Measurements from ENCODE around the gene CAMK2B. TPM values are rescaled to one million over a fixed set of nuclear protein-coding genes. Genes with fewer than 3 reads are reported as not detected.

The CAMK2B gene
- total RNA-seq, 1 experiment from 2014 or later = not detected

DNA sequence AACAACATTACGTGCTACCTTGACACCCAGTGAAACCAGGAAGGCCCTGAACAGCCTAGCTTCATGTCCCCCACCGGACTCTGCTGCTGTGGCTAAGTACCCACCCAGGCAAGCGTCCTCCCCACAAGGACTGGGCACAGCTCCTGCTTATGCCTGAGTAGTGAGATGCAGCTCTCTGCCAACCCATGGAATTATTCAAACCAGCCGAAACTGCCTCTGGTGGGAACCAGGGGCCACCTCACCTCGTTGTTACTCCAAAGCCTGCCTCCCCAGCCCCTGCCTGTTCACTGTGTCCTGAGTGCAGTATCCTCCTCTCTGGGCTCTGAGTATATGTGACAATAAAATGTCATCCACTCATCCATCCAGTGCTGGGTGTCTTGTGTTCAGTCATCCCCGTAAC is 52.4 kb downstream of the CAMK2B start:
- no peak for DNase-seq
- no peak overlapping the region for H3K9ac ChIP-seq (ENCODE audit: low read length)
- H3K27ac ChIP-seq (ENCODE audit: low read length) = no peak overlapping the region
- no peaks in the 10 kb centered on the region for H3K36me3 ChIP-seq (ENCODE audit: insufficient read depth, low read length)
- no peaks in the 10 kb centered on the region for H3K4me1 ChIP-seq (ENCODE audit: low read length)
- no peaks in the 10 kb centered on the region for H3K9me3 ChIP-seq (ENCODE audit: low read length)
- no peaks in the 10 kb centered on the region for H3K9me2 ChIP-seq (replicated peaks; ENCODE audit: insufficient read depth, low read length)
- no peak overlapping the region for H2AFZ ChIP-seq (ENCODE audit: low read length)
- H3K4me2 ChIP-seq (ENCODE audit: low read depth, low read length, poor library complexity, severe bottlenecking) = no peak overlapping the region
- no peaks in the 10 kb centered on the region for H3K79me2 ChIP-seq (ENCODE audit: low read length)
- no peaks in the 10 kb centered on the region for H4K20me1 ChIP-seq (ENCODE audit: insufficient read depth, low read depth, low read length)
- H3K4me3 ChIP-seq (ENCODE audit: low read length) = no peak overlapping the region
- no peaks in the 10 kb centered on the region for H3K27me3 ChIP-seq (ENCODE audit: low read length)

DNA sequence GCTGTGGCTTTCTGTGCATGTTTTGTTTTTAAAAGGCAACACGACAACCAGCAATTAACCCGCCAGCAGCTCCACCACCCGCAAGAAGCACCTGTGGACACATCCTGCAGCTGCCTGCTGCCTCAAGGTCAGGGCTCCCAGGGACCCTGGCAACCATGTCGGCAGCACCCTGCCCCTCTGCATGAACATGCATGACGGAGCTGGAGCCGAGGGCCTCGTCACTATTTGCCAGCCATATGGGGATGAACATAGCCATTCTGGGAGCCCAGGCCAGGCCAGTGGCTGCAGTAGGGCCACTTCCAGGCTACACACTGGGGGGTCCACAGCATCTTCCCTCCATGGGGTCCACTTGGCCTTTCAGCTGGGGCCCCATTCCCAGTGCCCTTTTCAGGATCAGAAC is 52.9 kb downstream of the CAMK2B start:
- Histone ChIP-seq H4K20me1 (ENCODE audit: insufficient read depth, low read depth, low read length) (no peaks in the 10 kb centered on the region), H3K27me3 (ENCODE audit: low read length) (no peaks in the 10 kb centered on the region), H3K4me3 (ENCODE audit: low read length) (no peak overlapping the region), H3K9me2 (replicated peaks; ENCODE audit: insufficient read depth, low read length) (no peaks in the 10 kb centered on the region), H3K4me2 (ENCODE audit: low read depth, low read length, poor library complexity, severe bottlenecking) (no peak overlapping the region), H2AFZ (ENCODE audit: low read length) (no peak overlapping the region), H3K27ac (ENCODE audit: low read length) (no peak overlapping the region), H3K9ac (ENCODE audit: low read length) (no peak overlapping the region), H3K4me1 (ENCODE audit: low read length) (no peaks in the 10 kb centered on the region), H3K9me3 (ENCODE audit: low read length) (no peaks in the 10 kb centered on the region), H3K36me3 (ENCODE audit: insufficient read depth, low read length) (no peaks in the 10 kb centered on the region), H3K79me2 (ENCODE audit: low read length) (no peaks in the 10 kb centered on the region)
- no peak for DNase-seq

DNA sequence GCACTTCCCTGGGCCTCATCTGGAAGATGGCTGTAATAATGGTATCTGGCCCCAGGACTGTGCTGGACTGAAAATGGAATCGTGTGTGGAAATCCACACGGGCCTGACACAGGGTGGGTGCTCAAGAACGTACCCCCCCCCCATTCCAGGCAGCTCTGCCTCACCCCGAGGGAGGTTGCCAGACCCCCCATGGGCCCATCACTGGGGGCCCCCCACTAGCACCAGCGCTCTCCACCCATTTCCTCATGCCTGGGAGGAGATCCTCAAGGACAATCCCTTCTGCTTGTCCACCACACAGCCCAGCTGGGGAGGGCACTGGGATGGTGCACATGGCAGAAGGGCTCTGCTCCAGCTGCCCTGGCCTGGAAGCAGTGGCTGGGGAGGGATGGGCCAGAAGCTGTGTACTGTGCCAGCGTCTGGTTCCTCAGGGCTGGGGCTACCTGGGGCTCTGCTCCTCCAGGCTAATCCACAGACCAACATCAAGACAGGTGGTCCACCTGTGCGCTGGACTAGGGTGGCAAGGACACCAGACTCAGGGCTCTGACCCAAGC is 55.4 kb downstream of the CAMK2B start:
- Histone ChIP-seq H3K4me3 (ENCODE audit: low read length) (no peak overlapping the region), H3K9ac (ENCODE audit: low read length) (no peak overlapping the region), H3K36me3 (ENCODE audit: insufficient read depth, low read length) (no peaks in the 10 kb centered on the region), H4K20me1 (ENCODE audit: insufficient read depth, low read depth, low read length) (no peaks in the 10 kb centered on the region), H3K4me1 (ENCODE audit: low read length) (no peaks in the 10 kb centered on the region), H3K27me3 (ENCODE audit: low read length) (no peaks in the 10 kb centered on the region), H3K9me2 (replicated peaks; ENCODE audit: insufficient read depth, low read length) (no peaks in the 10 kb centered on the region), H3K79me2 (ENCODE audit: low read length) (no peaks in the 10 kb centered on the region), H3K9me3 (ENCODE audit: low read length) (no peaks in the 10 kb centered on the region), H3K27ac (ENCODE audit: low read length) (no peak overlapping the region), H2AFZ (ENCODE audit: low read length) (no peak overlapping the region), H3K4me2 (ENCODE audit: low read depth, low read length, poor library complexity, severe bottlenecking) (no peak overlapping the region)
- DNase-seq = no peak

DNA sequence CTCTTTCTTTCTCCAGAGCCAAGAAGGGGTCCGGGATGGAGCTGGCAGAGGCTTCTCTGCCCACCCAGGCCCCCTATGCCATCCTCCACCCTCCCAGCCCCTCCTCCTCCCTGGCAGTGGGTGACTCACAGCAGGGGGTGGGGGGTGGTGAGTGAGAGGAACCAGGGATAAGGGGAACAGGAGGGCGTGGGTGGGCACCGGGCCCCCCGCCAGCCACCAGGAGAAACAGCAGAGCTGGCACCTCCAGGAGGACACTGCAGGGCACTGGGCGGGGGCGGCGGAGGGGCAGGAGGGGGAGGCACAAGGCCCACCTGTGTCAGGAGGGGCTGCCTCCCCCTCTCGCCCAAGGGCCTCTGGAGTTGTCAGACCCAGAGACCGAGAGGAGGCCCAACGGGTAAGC is 56.0 kb downstream of the CAMK2B start:
- DNase-seq = no peak
- Histone ChIP-seq H4K20me1 (ENCODE audit: insufficient read depth, low read depth, low read length) (no peaks in the 10 kb centered on the region), H3K9ac (ENCODE audit: low read length) (no peak overlapping the region), H3K79me2 (ENCODE audit: low read length) (no peaks in the 10 kb centered on the region), H3K27me3 (ENCODE audit: low read length) (no peaks in the 10 kb centered on the region), H3K9me3 (ENCODE audit: low read length) (no peaks in the 10 kb centered on the region), H3K27ac (ENCODE audit: low read length) (no peak overlapping the region), H3K4me1 (ENCODE audit: low read length) (no peaks in the 10 kb centered on the region), H3K9me2 (replicated peaks; ENCODE audit: insufficient read depth, low read length) (no peaks in the 10 kb centered on the region), H3K4me3 (ENCODE audit: low read length) (no peak overlapping the region), H3K36me3 (ENCODE audit: insufficient read depth, low read length) (no peaks in the 10 kb centered on the region), H2AFZ (ENCODE audit: low read length) (no peak overlapping the region), H3K4me2 (ENCODE audit: low read depth, low read length, poor library complexity, severe bottlenecking) (no peak overlapping the region)

DNA sequence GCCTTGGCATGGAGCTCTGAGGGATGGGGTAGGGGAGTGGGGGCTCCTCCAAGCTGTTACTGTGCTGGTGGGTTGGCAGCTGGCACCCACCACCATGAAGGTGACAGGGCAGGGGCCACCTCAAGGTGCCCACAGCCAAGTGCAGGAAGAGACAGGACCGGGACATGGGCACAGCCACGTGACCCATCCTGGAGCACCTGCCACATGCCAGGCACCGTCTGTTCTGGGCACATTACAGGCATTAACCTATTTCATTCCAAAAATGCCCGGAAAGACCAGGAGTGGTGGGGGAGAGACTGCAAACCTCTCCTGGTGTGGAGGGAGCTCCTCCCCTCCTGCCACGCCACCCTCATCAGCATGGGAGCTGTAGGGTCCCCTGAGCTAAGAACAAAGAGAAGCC is 56.7 kb downstream of the CAMK2B start:
- H3K9me2 ChIP-seq (replicated peaks; ENCODE audit: insufficient read depth, low read length) = no peaks in the 10 kb centered on the region
- H2AFZ ChIP-seq (ENCODE audit: low read length) = no peak overlapping the region
- H3K27ac ChIP-seq (ENCODE audit: low read length) = no peak overlapping the region
- H3K27me3 ChIP-seq (ENCODE audit: low read length) = no peaks in the 10 kb centered on the region
- H3K4me2 ChIP-seq (ENCODE audit: low read depth, low read length, poor library complexity, severe bottlenecking) = no peak overlapping the region
- H3K9me3 ChIP-seq (ENCODE audit: low read length) = no peaks in the 10 kb centered on the region
- no peak overlapping the region for H3K4me3 ChIP-seq (ENCODE audit: low read length)
- H3K9ac ChIP-seq (ENCODE audit: low read length) = no peak overlapping the region
- H3K4me1 ChIP-seq (ENCODE audit: low read length) = no peaks in the 10 kb centered on the region
- no peak for DNase-seq
- H3K36me3 ChIP-seq (ENCODE audit: insufficient read depth, low read length) = no peaks in the 10 kb centered on the region
- no peaks in the 10 kb centered on the region for H3K79me2 ChIP-seq (ENCODE audit: low read length)
- H4K20me1 ChIP-seq (ENCODE audit: insufficient read depth, low read depth, low read length) = no peaks in the 10 kb centered on the region

DNA sequence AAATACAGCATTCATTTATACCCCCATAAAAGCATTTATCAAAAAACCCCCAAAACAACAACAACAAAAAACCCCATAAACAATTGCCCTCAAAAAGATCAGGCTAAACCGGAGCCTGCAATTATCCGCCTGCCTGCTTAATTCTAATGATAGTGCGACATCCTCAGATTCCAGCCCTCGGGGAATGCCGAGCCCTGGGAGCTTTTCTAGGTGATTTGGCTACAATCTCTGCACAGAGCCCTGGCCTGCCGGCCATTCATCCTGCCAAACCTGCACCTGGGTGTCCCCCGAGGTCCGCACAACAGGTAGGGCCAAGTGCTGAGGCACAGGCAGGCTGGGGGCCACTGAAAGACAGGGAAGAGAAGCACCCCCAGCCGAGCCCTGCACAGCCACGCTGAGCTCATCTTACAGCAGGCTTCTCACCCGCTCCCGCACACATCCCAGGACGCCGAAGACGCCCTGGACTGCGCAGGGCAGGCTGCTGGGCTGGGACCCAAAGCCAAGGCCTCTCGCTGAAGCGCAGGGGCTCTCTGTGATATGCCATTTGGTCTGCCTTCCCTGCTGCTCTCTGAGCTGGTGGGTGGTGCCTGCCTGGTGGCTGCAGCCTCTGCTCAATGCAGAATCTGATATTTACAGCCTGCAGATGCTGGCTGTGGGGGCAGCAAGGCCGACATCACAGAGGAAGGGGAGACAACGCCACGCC is 57.5 kb downstream of the CAMK2B start:
- no peak for DNase-seq
- no peak overlapping the region for H3K27ac ChIP-seq (ENCODE audit: low read length)
- H3K9ac ChIP-seq (ENCODE audit: low read length) = no peak overlapping the region
- H3K9me3 ChIP-seq (ENCODE audit: low read length) = no peaks in the 10 kb centered on the region
- no peaks in the 10 kb centered on the region for H4K20me1 ChIP-seq (ENCODE audit: insufficient read depth, low read depth, low read length)
- H3K79me2 ChIP-seq (ENCODE audit: low read length) = no peaks in the 10 kb centered on the region
- no peak overlapping the region for H3K4me2 ChIP-seq (ENCODE audit: low read depth, low read length, poor library complexity, severe bottlenecking)
- no peaks in the 10 kb centered on the region for H3K36me3 ChIP-seq (ENCODE audit: insufficient read depth, low read length)
- H2AFZ ChIP-seq (ENCODE audit: low read length) = no peak overlapping the region
- no peak overlapping the region for H3K4me3 ChIP-seq (ENCODE audit: low read length)
- H3K27me3 ChIP-seq (ENCODE audit: low read length) = no peaks in the 10 kb centered on the region
- H3K4me1 ChIP-seq (ENCODE audit: low read length) = no peaks in the 10 kb centered on the region
- no peaks in the 10 kb centered on the region for H3K9me2 ChIP-seq (replicated peaks; ENCODE audit: insufficient read depth, low read length)

DNA sequence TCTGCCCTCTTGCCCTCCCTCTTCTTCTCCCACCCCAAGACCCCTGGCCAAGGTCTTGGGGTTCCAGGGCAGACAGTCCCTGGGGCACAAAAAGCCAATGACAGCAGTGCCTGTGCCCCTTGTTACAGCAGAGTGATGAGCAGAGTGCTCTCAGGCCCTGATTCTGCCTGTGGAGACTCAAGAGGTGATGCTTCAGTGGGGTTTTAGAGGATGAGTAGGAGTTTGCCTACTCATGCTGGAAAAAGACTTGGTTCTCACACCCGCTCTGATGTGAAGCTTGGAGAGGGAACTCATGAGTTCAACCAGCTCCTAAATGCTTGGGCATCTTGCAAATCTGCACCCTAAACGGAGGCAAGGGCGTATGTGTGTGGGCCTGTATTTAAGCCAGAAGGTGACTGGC is 58.2 kb downstream of the CAMK2B start:
- no peak overlapping the region for H3K27ac ChIP-seq (ENCODE audit: low read length)
- H2AFZ ChIP-seq (ENCODE audit: low read length) = no peak overlapping the region
- no peaks in the 10 kb centered on the region for H3K27me3 ChIP-seq (ENCODE audit: low read length)
- H4K20me1 ChIP-seq (ENCODE audit: insufficient read depth, low read depth, low read length) = no peaks in the 10 kb centered on the region
- H3K9ac ChIP-seq (ENCODE audit: low read length) = no peak overlapping the region
- H3K4me3 ChIP-seq (ENCODE audit: low read length) = no peak overlapping the region
- H3K79me2 ChIP-seq (ENCODE audit: low read length) = no peaks in the 10 kb centered on the region
- DNase-seq = no peak
- no peaks in the 10 kb centered on the region for H3K4me1 ChIP-seq (ENCODE audit: low read length)
- no peaks in the 10 kb centered on the region for H3K36me3 ChIP-seq (ENCODE audit: insufficient read depth, low read length)
- no peaks in the 10 kb centered on the region for H3K9me2 ChIP-seq (replicated peaks; ENCODE audit: insufficient read depth, low read length)
- H3K4me2 ChIP-seq (ENCODE audit: low read depth, low read length, poor library complexity, severe bottlenecking) = no peak overlapping the region
- H3K9me3 ChIP-seq (ENCODE audit: low read length) = no peaks in the 10 kb centered on the region

DNA sequence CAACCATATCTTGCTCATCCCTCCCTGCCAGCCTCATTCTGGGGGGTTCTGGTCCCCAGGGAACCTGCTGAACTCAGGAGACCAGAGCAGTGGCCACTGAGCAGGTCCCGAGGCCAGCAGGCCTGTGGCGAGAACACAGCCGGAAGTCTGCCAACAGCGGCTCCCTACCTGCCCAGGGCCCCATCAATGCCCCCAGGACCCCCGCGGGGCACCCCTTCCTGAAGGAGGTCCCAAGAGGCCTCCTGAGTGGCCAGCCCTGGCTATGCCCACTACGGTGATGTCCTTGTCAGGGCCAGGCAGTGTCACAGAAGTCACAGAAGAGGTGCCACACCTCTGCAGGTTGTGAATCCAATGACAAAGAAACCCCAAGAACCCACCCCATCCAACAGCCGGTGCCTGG is 58.9 kb downstream of the CAMK2B start:
- DNase-seq = no peak
- H3K27ac ChIP-seq (ENCODE audit: low read length) = no peak overlapping the region
- H3K4me1 ChIP-seq (ENCODE audit: low read length) = no peaks in the 10 kb centered on the region
- no peak overlapping the region for H2AFZ ChIP-seq (ENCODE audit: low read length)
- no peaks in the 10 kb centered on the region for H3K36me3 ChIP-seq (ENCODE audit: insufficient read depth, low read length)
- H3K9ac ChIP-seq (ENCODE audit: low read length) = no peak overlapping the region
- H4K20me1 ChIP-seq (ENCODE audit: insufficient read depth, low read depth, low read length) = no peaks in the 10 kb centered on the region
- H3K4me3 ChIP-seq (ENCODE audit: low read length) = no peak overlapping the region
- H3K27me3 ChIP-seq (ENCODE audit: low read length) = no peaks in the 10 kb centered on the region
- no peak overlapping the region for H3K4me2 ChIP-seq (ENCODE audit: low read depth, low read length, poor library complexity, severe bottlenecking)
- no peaks in the 10 kb centered on the region for H3K79me2 ChIP-seq (ENCODE audit: low read length)
- no peaks in the 10 kb centered on the region for H3K9me2 ChIP-seq (replicated peaks; ENCODE audit: insufficient read depth, low read length)
- no peaks in the 10 kb centered on the region for H3K9me3 ChIP-seq (ENCODE audit: low read length)
